ENCODE measurements around the gene HOXA7. TPM values are rescaled to one million over a fixed set of nuclear protein-coding genes. Genes with fewer than 3 reads are reported as not detected.

Gene HOXA7
- total RNA-seq, 1 donor from 2014 or later = not detected

- no peak for ATAC-seq
- DNase-seq (ENCODE audit: low spot score) = no peak
Observed at GRCh38 chr7:27111042-27111750, 45.3 kb downstream of the HOXA7 start.

GRCh38 chr7:27110186-27111031 is 46.1 kb downstream of the HOXA7 start:
- DNase-seq (ENCODE audit: low spot score) = no peak
- no peak for ATAC-seq

GRCh38 chr7:27109466-27110185 is 46.8 kb downstream of the HOXA7 start:
- ATAC-seq (no peak), DNase-seq (ENCODE audit: low spot score) (no peak)

GRCh38 chr7:27108390-27109127 is 47.9 kb downstream of the HOXA7 start:
- DNase-seq (ENCODE audit: low spot score) = no peak
- peak; percentile 72 for ATAC-seq

GRCh38 chr7:27107391-27108381 is 48.8 kb downstream of the HOXA7 start:
- peak; percentile 10 for ATAC-seq
- DNase-seq (ENCODE audit: low spot score) = no peak

- no peak for DNase-seq (ENCODE audit: low spot score)
Observed at GRCh38 chr7:27106901-27107240, 49.6 kb downstream of the HOXA7 start.

GRCh38 chr7:27106181-27106900 is 50.1 kb downstream of the HOXA7 start:
- ATAC-seq (peak; percentile 29), DNase-seq (ENCODE audit: low spot score) (no peak)

More at GRCh38 chr7:27106901-27107240, 49.6 kb downstream of the HOXA7 start:
- no peak for ATAC-seq

GRCh38 chr7:27105301-27106031 is 51.0 kb downstream of the HOXA7 start:
- ATAC-seq (no peak), DNase-seq (ENCODE audit: low spot score) (no peak)

GRCh38 chr7:27104341-27105058 is 52.0 kb downstream of the HOXA7 start:
- ATAC-seq (no peak), DNase-seq (ENCODE audit: low spot score) (no peak)

Other genes starting within 250 kb of the HOXA7 start
- gene HOXA1, start 60.7 kb downstream of the HOXA7 start, total RNA-seq = 0.08 TPM
- gene HOXA2, start 54.0 kb downstream of the HOXA7 start, total RNA-seq = 0.15 TPM
- 0.43 TPM for gene HOXA4, start 25.9 kb downstream of the HOXA7 start, total RNA-seq
- gene HOXA5, start 13.0 kb downstream of the HOXA7 start, total RNA-seq = 0.50 TPM
- not detected for gene HOXA6, start 8.9 kb downstream of the HOXA7 start, total RNA-seq
- gene HOXA3, start 4.1 kb downstream of the HOXA7 start, total RNA-seq = 0.30 TPM
- gene HOXA9, start 8.9 kb upstream of the HOXA7 start, total RNA-seq = not detected
- gene HOXA10, start 17.6 kb upstream of the HOXA7 start, total RNA-seq = 0.10 TPM
- gene HOXA11, start 28.6 kb upstream of the HOXA7 start, total RNA-seq = not detected
- 0.03 TPM for gene HOXA13, start 43.4 kb upstream of the HOXA7 start, total RNA-seq
- gene EVX1, start 86.1 kb upstream of the HOXA7 start, total RNA-seq = not detected